Endothelial cell of umbilical vein (primary cell): ENCODE data around the gene EZR. TPM values are rescaled to one million over a fixed set of nuclear protein-coding genes. Genes with fewer than 3 reads are reported as not detected.

Experiments
- BruUV-seq: library from RNA; stranded (reverse); fragments of 400-500 nt; replicated peaks from 2 replicates; lab custom pipeline; 2021; lab: Mats Ljungman, UMichigan
- CTCF ChIA-PET: fragments of 300-600, 350-600 bp; sonication (Branson Sonifier 250); formaldehyde crosslinking; loops from one replicate; lab custom pipeline; 2021; ENCODE audit warnings: antibody characterized with exemption, inconsistent platforms; lab: Charles Lee
- POLR2A ChIA-PET: fragments of 300-600, 350-600 bp; sonication (Branson Sonifier 250); formaldehyde crosslinking; loops from one replicate; lab custom pipeline; 2021; ENCODE audit warnings: antibody characterized with exemption, inconsistent platforms; lab: Charles Lee
- DNase-seq: peaks from one replicate; pipeline ENCODE4 v3.0.0-alpha.2; 2011; ENCODE audit warnings: low read depth, low spot score
- FAIRE-seq: peaks from 2 replicates; lab custom pipeline; 2011; peaks lifted over from hg19 to GRCh38; lab: Jason Lieb, UNC
- H2AFZ ChIP-seq: 2 replicates; pipeline ENCODE4 v1.6.0; 2012; ENCODE audit warnings: low read depth, low read length, control low read depth, inconsistent platforms
- H3K27ac ChIP-seq: 2 replicates; pipeline ENCODE4 v1.5.1; 2011; ENCODE audit warnings: low read depth, mild to moderate bottlenecking, control low read depth, low read length, moderate library complexity; ENCODE audit not compliant: insufficient read depth
- H3K27me3 ChIP-seq, 2 experiments: 2 replicates each; pipeline versions ENCODE4 v1.6.0 to v1.6.1; 2011; ENCODE audit warnings: low read length in 2 of 2, mixed read lengths in 1 of 2; ENCODE audit not compliant: control insufficient read depth in 2 of 2, insufficient read depth in 2 of 2
- H3K36me3 ChIP-seq, 2 experiments: 2 replicates in 1 of 2; 3 replicates in 1 of 2; pipeline ENCODE4 v1.5.1; 2011; ENCODE audit warnings: low read length in 2 of 2, mild to moderate bottlenecking in 1 of 2, moderate library complexity in 1 of 2; ENCODE audit not compliant: control insufficient read depth in 2 of 2, insufficient read depth in 2 of 2; ENCODE audit errors: extremely low read depth in 1 of 2
- H3K4me1 ChIP-seq: 3 replicates; pipeline ENCODE4 v1.5.1; 2011; ENCODE audit warnings: mild to moderate bottlenecking, low read length; ENCODE audit not compliant: control insufficient read depth, insufficient read depth; ENCODE audit errors: extremely low read depth
- H3K4me2 ChIP-seq: 2 replicates; pipeline ENCODE4 v1.6.1; 2011; ENCODE audit warnings: low read length, control low read depth, mixed read lengths; ENCODE audit not compliant: insufficient read depth
- H3K4me3 ChIP-seq, 3 experiments: fragments of 200-600 bp in 1 of 3; sonication (generic), shearing (Covaris generic) in 1 of 3; replicated peaks in 1 of 3; 2 replicates each; pipeline ENCODE4 v1.5.1; 2011 to 2016; ENCODE audit warnings: control low read depth in 3 of 3, low read length in 3 of 3, mild to moderate bottlenecking in 2 of 3, inconsistent platforms in 1 of 3, low read depth in 1 of 3, moderate library complexity in 1 of 3; ENCODE audit not compliant: insufficient read depth in 1 of 3
- H3K79me2 ChIP-seq: 2 replicates; pipeline ENCODE4 v1.6.0; 2012; ENCODE audit warnings: low read length, inconsistent platforms; ENCODE audit not compliant: control insufficient read depth, insufficient read depth
- H3K9ac ChIP-seq: replicated peaks from 2 replicates; pipeline ENCODE3; 2011; ENCODE audit warnings: low read length, control low read depth; ENCODE audit not compliant: insufficient read depth; ENCODE audit errors: extremely low read depth
- H3K9me1 ChIP-seq: replicated peaks from 3 replicates; pipeline ENCODE4 v1.6.0; 2011; ENCODE audit warnings: mild to moderate bottlenecking, low read length; ENCODE audit not compliant: control insufficient read depth, insufficient read depth; ENCODE audit errors: extremely low read depth
- H3K9me3 ChIP-seq: replicated peaks from 2 replicates; pipeline ENCODE4 v1.5.1; 2012; ENCODE audit warnings: low read length, inconsistent platforms; ENCODE audit not compliant: control insufficient read depth, insufficient read depth
- H4K20me1 ChIP-seq: replicated peaks from 2 replicates; pipeline ENCODE3; 2011; ENCODE audit warnings: mild to moderate bottlenecking, low read length; ENCODE audit not compliant: control insufficient read depth, insufficient read depth; ENCODE audit errors: extremely low read depth
- EZH2 ChIP-seq: IDR thresholded peaks from 2 replicates; pipeline ENCODE4 v1.6.1; 2012; ENCODE audit warnings: borderline replicate concordance, low read depth, mild to moderate bottlenecking, moderate library complexity, low read length, inconsistent platforms; ENCODE audit not compliant: severe bottlenecking
- FOS ChIP-seq: IDR thresholded peaks from 2 replicates; pipeline ENCODE4 v1.6.1; 2011; ENCODE audit warnings: mild to moderate bottlenecking, low read length, moderate library complexity, borderline replicate concordance; ENCODE audit not compliant: insufficient read depth
- GATA2 ChIP-seq: IDR thresholded peaks from 2 replicates; pipeline ENCODE4 v1.7.0; 2011; ENCODE audit warnings: low read depth, mild to moderate bottlenecking, moderate library complexity, mixed read lengths, low read length; ENCODE audit not compliant: insufficient read length, insufficient read depth
- JUN ChIP-seq: IDR thresholded peaks from 2 replicates; pipeline ENCODE4 v1.6.1; 2011; ENCODE audit warnings: borderline replicate concordance, low read depth; ENCODE audit not compliant: insufficient read length, insufficient read depth
- MYC ChIP-seq: IDR thresholded peaks from one replicate; pipeline ENCODE4 v1.6.1; 2011; ENCODE audit warnings: mild to moderate bottlenecking, low read depth, low read length
- POLR2A ChIP-seq: IDR thresholded peaks from 2 replicates; pipeline ENCODE4 v1.6.1; 2012; ENCODE audit warnings: low read depth, mild to moderate bottlenecking, control low read depth, low read length
- POLR2AphosphoS5 ChIP-seq: IDR thresholded peaks from 2 replicates; pipeline ENCODE4 v1.6.1; 2012; ENCODE audit warnings: low read depth, mild to moderate bottlenecking, control low read depth, low read length, moderate library complexity; ENCODE audit not compliant: insufficient read depth
- dilution Hi-C: fragments of 300-500 bp; cut with MboI; formaldehyde crosslinking; loops from one replicate; pipeline ENCODE4 v1.15.0; 2019; ENCODE audit warnings: low sequenced_read_pairs; ENCODE audit not compliant: extremely low pct_ligation_motif_present
- intact Hi-C: fragments of 100-400 bp; cut with micrococcal nuclease; formaldehyde crosslinking; loops from one replicate; pipeline ENCODE4 v1.10.0; 2022
- polyA plus RNA-seq, 4 experiments: library from polyadenylated mRNA; depleted of rRNA in 3 of 4; stranded (reverse) in 3 of 4; unstranded in 1 of 4; fragments of >200 nt; gene quantifications; 2 replicates each; pipeline versions ENCODE4 v1.2.1 to v1.2.3, GENCODE V29; 2011 to 2012; ENCODE audit warnings: missing spikeins in 1 of 4
- total RNA-seq: library from RNA; stranded (reverse); gene quantifications from 2 replicates; pipeline ENCODE4 v1.2.3, GENCODE V29; 2021
- TF ChIP-seq, protein P1 (sequence below): IDR thresholded peaks from 2 replicates; pipeline ENCODE4 v1.6.1; 2011; ENCODE audit not compliant: insufficient read depth, insufficient read length
- TF ChIP-seq, protein P2 (sequence below), 2 donors: IDR thresholded peaks; 1 replicate in 1 of 2; 2 replicates in 1 of 2; pipeline ENCODE4 v1.5.1; 2011; ENCODE audit warnings: low read length in 2 of 2, mild to moderate bottlenecking in 2 of 2, moderate library complexity in 2 of 2, control low read depth in 1 of 2, inconsistent platforms in 1 of 2, low read depth in 1 of 2; ENCODE audit not compliant: insufficient read depth in 1 of 2; ENCODE audit errors: extremely low read depth in 1 of 2

Gene EZR
- total and polyA plus RNA-seq, 2 donors (not counting 3 experiments of a cell fraction or from before 2014, with no cell fraction given): 58.5 to 108 TPM

DNA sequence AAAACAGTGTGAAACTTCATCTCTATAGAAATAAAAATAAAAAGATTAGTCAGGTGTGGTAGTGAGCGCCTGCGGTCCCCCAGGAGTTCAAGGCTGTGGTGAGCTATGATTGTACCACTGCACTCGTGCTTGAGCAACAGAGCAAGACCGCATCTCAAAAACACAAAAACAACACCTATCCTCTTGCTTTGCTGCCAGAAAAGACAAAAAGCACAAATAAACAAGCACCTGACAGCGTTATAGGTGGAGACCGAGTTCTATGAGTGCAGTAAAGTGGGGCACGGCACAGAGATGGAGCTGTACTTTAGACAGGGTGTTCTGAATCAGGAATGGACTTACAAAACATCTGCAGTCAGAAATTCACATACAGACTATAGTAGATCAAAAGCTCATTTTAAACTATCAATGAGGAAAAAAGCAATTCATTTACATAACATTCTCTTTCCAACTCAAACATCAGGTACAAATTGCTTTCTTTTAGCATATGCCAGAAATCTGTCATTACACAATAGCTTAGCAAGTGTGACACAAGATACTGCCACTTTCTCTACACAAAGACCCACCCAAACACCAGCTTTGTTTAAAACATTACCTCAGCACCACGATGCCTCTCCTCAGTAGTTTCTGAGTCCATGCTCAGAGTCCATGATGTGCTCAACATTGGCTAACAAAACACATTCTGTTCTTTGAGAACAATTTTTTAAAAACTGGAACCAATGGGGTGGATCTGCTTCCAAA is 10.1 kb downstream of the EZR start:
- TF ChIP-seq EZH2 (no peak), GATA2 (no peak), FOS (no peak)
- TF ChIP-seq, protein P1, sequence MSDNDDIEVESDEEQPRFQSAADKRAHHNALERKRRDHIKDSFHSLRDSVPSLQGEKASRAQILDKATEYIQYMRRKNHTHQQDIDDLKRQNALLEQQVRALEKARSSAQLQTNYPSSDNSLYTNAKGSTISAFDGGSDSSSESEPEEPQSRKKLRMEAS: no peak
- Histone ChIP-seq H3K9me1 (no peaks in the 10 kb centered on the region), H3K9ac (no peak overlapping the region), H2AFZ (no peak overlapping the region), H3K27ac (no peak overlapping the region), H3K36me3 (peaks cover 0 to 6% of the 10 kb centered on the region in 2 experiments), H3K4me3 (no peak overlapping the region), H3K4me1 (peaks cover 4% of the 10 kb centered on the region), H3K79me2 (peaks cover 96% of the 10 kb centered on the region), H3K4me2 (no peak overlapping the region), H3K27me3 (no peaks in the 10 kb centered on the region), H4K20me1 (peaks cover 4% of the 10 kb centered on the region), H3K9me3 (no peaks in the 10 kb centered on the region)
- FAIRE-seq: no peak
- dilution Hi-C loops (no loop called here), intact Hi-C loops (no loop called here)
- POLR2A ChIA-PET: no interaction called here
- DNase-seq: no peak
- no TSS peak for BruUV-seq
- CTCF ChIA-PET: interaction anchor here (0.6 to 1.9 kb wide), 2 partner anchors 10 to 16 kb away, joined by 3 to 5 read pairs; partner anchors contain the start of gene EZR

DNA sequence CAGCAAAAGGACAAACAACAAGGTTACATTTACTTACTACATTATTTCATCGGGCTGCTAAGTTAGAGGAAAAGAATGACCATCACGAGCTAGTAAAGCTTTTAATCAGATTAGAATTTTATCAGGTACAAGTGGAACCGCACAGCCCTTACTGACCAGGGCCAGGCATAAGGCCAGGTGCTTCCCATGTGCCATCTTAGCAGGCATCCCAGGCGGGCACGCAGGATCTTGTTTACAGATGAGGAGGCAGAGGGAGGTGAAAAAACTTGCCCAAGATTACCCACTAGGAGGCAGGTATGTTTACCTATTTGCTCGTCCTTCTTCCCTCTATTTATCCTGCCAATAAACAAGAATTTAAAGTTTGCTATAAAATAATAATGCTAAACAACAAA is 10.7 kb downstream of the EZR start:
- FAIRE-seq: no peak
- CTCF ChIA-PET: interaction anchor here (1.9 kb wide), 1 partner anchor 11 kb away, joined by 5 read pairs; the partner anchor contains the start of gene EZR

More for the DNA sequence above, 10.7 kb downstream of the EZR start:
- Histone ChIP-seq H2AFZ (no peak overlapping the region), H3K9me1 (no peaks in the 10 kb centered on the region), H3K27me3 (no peaks in the 10 kb centered on the region), H3K4me1 (peaks cover 10% of the 10 kb centered on the region), H3K9ac (no peak overlapping the region), H4K20me1 (peaks cover 6% of the 10 kb centered on the region), H3K36me3 (peaks cover 0 to 2% of the 10 kb centered on the region in 2 experiments), H3K9me3 (no peaks in the 10 kb centered on the region), H3K79me2 (peaks cover 95% of the 10 kb centered on the region), H3K27ac (no peak overlapping the region), H3K4me2 (no peak overlapping the region), H3K4me3 (no peak overlapping the region)
- no TSS peak for BruUV-seq
- TF ChIP-seq POLR2AphosphoS5 (no peak), MYC (no peak), POLR2A (no peak), EZH2 (no peak), JUN (no peak), GATA2 (no peak), FOS (no peak)
- TF ChIP-seq, protein P1: no peak
- TF ChIP-seq, protein P2, sequence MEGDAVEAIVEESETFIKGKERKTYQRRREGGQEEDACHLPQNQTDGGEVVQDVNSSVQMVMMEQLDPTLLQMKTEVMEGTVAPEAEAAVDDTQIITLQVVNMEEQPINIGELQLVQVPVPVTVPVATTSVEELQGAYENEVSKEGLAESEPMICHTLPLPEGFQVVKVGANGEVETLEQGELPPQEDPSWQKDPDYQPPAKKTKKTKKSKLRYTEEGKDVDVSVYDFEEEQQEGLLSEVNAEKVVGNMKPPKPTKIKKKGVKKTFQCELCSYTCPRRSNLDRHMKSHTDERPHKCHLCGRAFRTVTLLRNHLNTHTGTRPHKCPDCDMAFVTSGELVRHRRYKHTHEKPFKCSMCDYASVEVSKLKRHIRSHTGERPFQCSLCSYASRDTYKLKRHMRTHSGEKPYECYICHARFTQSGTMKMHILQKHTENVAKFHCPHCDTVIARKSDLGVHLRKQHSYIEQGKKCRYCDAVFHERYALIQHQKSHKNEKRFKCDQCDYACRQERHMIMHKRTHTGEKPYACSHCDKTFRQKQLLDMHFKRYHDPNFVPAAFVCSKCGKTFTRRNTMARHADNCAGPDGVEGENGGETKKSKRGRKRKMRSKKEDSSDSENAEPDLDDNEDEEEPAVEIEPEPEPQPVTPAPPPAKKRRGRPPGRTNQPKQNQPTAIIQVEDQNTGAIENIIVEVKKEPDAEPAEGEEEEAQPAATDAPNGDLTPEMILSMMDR (IDR thresholded peaks at IDR 0.05; ENCODE audit: extremely low read depth in 1 of 2, insufficient read depth in 1 of 2, low read depth in 1 of 2, low read length in 2 of 2): no peak
- dilution Hi-C loops (no loop called here), intact Hi-C loops (no loop called here)
- no peak for DNase-seq
- POLR2A ChIA-PET: no interaction called here
